HEK293T (cell line): ENCODE data around the gene TTC33.

ENCODE experiments used
- ARNT ChIP-seq: fragments of 450-650 bp; IDR thresholded peaks from 2 replicates; pipeline ENCODE4 v1.6.1; 2017; ENCODE audit warnings: mild to moderate bottlenecking
- FOXA1 ChIP-seq: fragments of 450-650 bp; IDR thresholded peaks from 2 replicates; pipeline ENCODE4 v1.6.1; 2016; ENCODE audit warnings: mild to moderate bottlenecking
- FOXK2 ChIP-seq: fragments of 450-650 bp; IDR thresholded peaks from 2 replicates; pipeline ENCODE4 v1.6.1; 2016; ENCODE audit warnings: mild to moderate bottlenecking
- FOXM1 ChIP-seq: fragments of 450-650 bp; IDR thresholded peaks from 2 replicates; pipeline ENCODE4 v1.6.1; 2017; ENCODE audit warnings: mild to moderate bottlenecking, borderline replicate concordance
- L3MBTL2 ChIP-seq: fragments of 450-650 bp; conservative IDR thresholded peaks from 2 replicates; pipeline ENCODE4 v1.6.1; 2016; ENCODE audit warnings: mild to moderate bottlenecking
- LEF1 ChIP-seq: fragments of 450-650 bp; IDR thresholded peaks from 2 replicates; pipeline ENCODE4 v1.6.1; 2017; ENCODE audit warnings: mild to moderate bottlenecking, borderline replicate concordance
- NFRKB ChIP-seq: fragments of 450-650 bp; IDR thresholded peaks from 2 replicates; pipeline ENCODE4 v1.6.1; 2016; ENCODE audit warnings: mild to moderate bottlenecking, moderate library complexity
- PKNOX1 ChIP-seq: fragments of 450-650 bp; IDR thresholded peaks from 2 replicates; pipeline ENCODE4 v1.6.1; 2016
- SUZ12 ChIP-seq: fragments of 450-650 bp; IDR thresholded peaks from 2 replicates; pipeline ENCODE4 v1.6.1; 2016; ENCODE audit warnings: mild to moderate bottlenecking
- TARDBP ChIP-seq: fragments of 450-650 bp; IDR thresholded peaks from 2 replicates; pipeline ENCODE4 v1.6.1; 2016

- TF ChIP-seq SUZ12 (no peak), FOXA1 (no peak), FOXK2 (no peak), ARNT (no peak), TARDBP (no peak), FOXM1 (no peak), LEF1 (no peak), PKNOX1 (no peak), NFRKB (no peak), L3MBTL2 (no peak)
Measured at GRCh38 chr5:40551496-40552491, 204.0 kb downstream of the TTC33 start.
